Gastrocnemius medialis (tissue), 4 donors: Measurements from ENCODE around the gene STAP2. TPM values are rescaled to one million over a fixed set of nuclear protein-coding genes. Genes with fewer than 3 reads are reported as not detected.

Experiments used
- ATAC-seq, 2 donors: fragments of 150-250 bp; one replicate each; pipeline ENCODE4 v1.9.1; 2016
- DNase-seq, 2 donors: peaks; one replicate each; pipeline ENCODE4 v3.0.0-alpha.2; 2019
- H3K27ac ChIP-seq, 4 donors: fragments of 200-600 bp; sonication (generic); 1 replicate in 1 of 4; 2 replicates in 3 of 4; pipeline ENCODE4 v1.5.1; 2016 to 2018; ENCODE audit warnings: mild to moderate bottlenecking in 2 of 4, moderate library complexity in 1 of 4
- H3K27me3 ChIP-seq, 3 donors: fragments of 200-600 bp; sonication (generic) in 2 of 3; 1 replicate in 1 of 3; 2 replicates in 2 of 3; pipeline versions ENCODE4 v1.5.1 to v1.6.0; 2016 to 2019; ENCODE audit warnings: mild to moderate bottlenecking in 1 of 3, moderate library complexity in 1 of 3
- H3K36me3 ChIP-seq, 2 donors: fragments of 200-600 bp; sonication (generic) in 1 of 2; one replicate each; pipeline ENCODE4 v1.5.1; 2017 to 2018
- H3K4me1 ChIP-seq, 2 donors: fragments of 200-600 bp; sonication (generic) in 1 of 2; one replicate each; pipeline ENCODE4 v1.5.1; 2016 to 2017; ENCODE audit warnings: mild to moderate bottlenecking in 2 of 2
- H3K4me3 ChIP-seq, 4 donors: fragments of 200-600 bp; sonication (generic) in 3 of 4; 1 replicate in 1 of 4; 2 replicates in 3 of 4; pipeline ENCODE4 v1.5.1; 2016 to 2019; ENCODE audit warnings: mild to moderate bottlenecking in 2 of 4
- H3K9me3 ChIP-seq, 3 donors: fragments of 200-600 bp; sonication (generic) in 2 of 3; 1 replicate in 1 of 3; 2 replicates in 2 of 3; pipeline ENCODE4 v1.5.1; 2016 to 2019
- CTCF ChIP-seq, 5 experiments: fragments of 450-650 bp in 3 of 5; fragments of 200-600 bp in 2 of 5; sonication (generic) in 2 of 5; IDR thresholded peaks in 4 of 5; conservative IDR thresholded peaks in 1 of 5; 1 replicate in 4 of 5; 2 replicates in 1 of 5; pipeline ENCODE4 v1.5.1; 2016 to 2019; ENCODE audit warnings: antibody characterized with exemption in 5 of 5, mild to moderate bottlenecking in 3 of 5, moderate library complexity in 3 of 5
- POLR2A ChIP-seq, 2 donors: fragments of 450-650 bp; IDR thresholded peaks; one replicate each; pipeline ENCODE4 v1.6.1; 2017; ENCODE audit warnings: antibody characterized with exemption in 2 of 2, mild to moderate bottlenecking in 2 of 2, moderate library complexity in 2 of 2
- in situ Hi-C, 4 donors: fragments of 200-750 bp; cut with MboI; loops; one replicate each; pipeline versions ENCODE4 v1.15.0 to v1.8.0; 2017; ENCODE audit warnings: low sequenced_read_pairs in 4 of 4
- intact Hi-C: fragments of 100-400 bp; cut with DNase I; formaldehyde crosslinking; loops from one replicate; pipeline ENCODE4 v1.15.1; 2023; ENCODE audit warnings: low total_unique reads
- total RNA-seq, 4 donors: library from RNA; depleted of rRNA; stranded (reverse); fragments of >200 nt; gene quantifications; one replicate each; pipeline versions ENCODE4 v1.1.0 to v1.2.3, GENCODE V29; 2016

Gene STAP2
- total RNA-seq, 4 donors from 2014 or later = 0.94 to 2.1 (median 1.3) TPM; not detected in 1

GRCh38 chr19:4320419-4320818 is 18.2 kb downstream of the STAP2 start:
- in situ Hi-C loops = no loop called here
- intact Hi-C loops = no loop called here
- ATAC-seq = no peak

GRCh38 chr19:4319067-4319718 is 19.4 kb downstream of the STAP2 start:
- TF ChIP-seq POLR2A (IDR thresholded peaks at IDR 0.05) (no peak), CTCF (IDR thresholded peaks at IDR 0.05 in 4 of 5, conservative IDR thresholded peaks at IDR 0.05 in 1 of 5) (no peak)
- no peaks in the 10 kb centered on the region for H3K4me1 ChIP-seq
- H3K27ac ChIP-seq = no peak overlapping the region
- ATAC-seq (no peak), DNase-seq (no peak)
- no peaks in the 10 kb centered on the region for H3K27me3 ChIP-seq
- no peaks in the 10 kb centered on the region for H3K36me3 ChIP-seq
- no peaks in the 10 kb centered on the region for H3K9me3 ChIP-seq
- intact Hi-C loops = no loop called here
- in situ Hi-C loops = no loop called here
- H3K4me3 ChIP-seq = no peak overlapping the region

More at GRCh38 chr19:4320419-4320818, 18.2 kb downstream of the STAP2 start:
- Histone ChIP-seq H3K9me3 (no peaks in the 10 kb centered on the region), H3K4me1 (no peaks in the 10 kb centered on the region), H3K4me3 (no peak overlapping the region), H3K36me3 (no peaks in the 10 kb centered on the region), H3K27me3 (no peaks in the 10 kb centered on the region), H3K27ac (no peak overlapping the region)
- DNase-seq = no peak
- TF ChIP-seq POLR2A (IDR thresholded peaks at IDR 0.05) (no peak), CTCF (IDR thresholded peaks at IDR 0.05 in 4 of 5, conservative IDR thresholded peaks at IDR 0.05 in 1 of 5) (no peak)

GRCh38 chr19:4318460-4318859 is 20.2 kb downstream of the STAP2 start:
- Histone ChIP-seq H3K4me1 (no peaks in the 10 kb centered on the region), H3K36me3 (no peaks in the 10 kb centered on the region), H3K4me3 (no peak overlapping the region), H3K27me3 (no peaks in the 10 kb centered on the region), H3K27ac (no peak overlapping the region), H3K9me3 (no peaks in the 10 kb centered on the region)
- in situ Hi-C loops = no loop called here
- TF ChIP-seq POLR2A (IDR thresholded peaks at IDR 0.05) (no peak), CTCF (IDR thresholded peaks at IDR 0.05 in 4 of 5, conservative IDR thresholded peaks at IDR 0.05 in 1 of 5) (no peak)
- intact Hi-C loops = no loop called here
- ATAC-seq = no peak
- no peak for DNase-seq

DNA sequence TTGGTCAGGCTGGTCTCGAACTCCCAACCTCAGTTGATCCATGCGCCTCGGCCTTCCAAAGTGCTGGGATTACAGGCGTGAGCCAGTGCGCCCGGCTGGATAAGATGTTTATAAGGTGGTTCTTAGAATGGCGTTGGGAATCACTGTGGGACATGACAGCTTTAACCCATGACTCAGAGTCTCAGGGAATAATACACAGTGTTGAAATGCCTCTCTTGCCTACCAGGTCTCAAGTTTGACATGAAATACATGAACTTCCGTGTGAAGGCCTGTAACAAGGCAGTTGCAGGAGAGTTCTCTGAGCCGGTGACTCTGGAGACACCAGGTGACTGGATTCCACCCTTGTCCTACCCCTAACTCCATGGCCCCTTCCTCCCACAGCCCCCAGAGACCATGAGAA is 21.7 kb downstream of the STAP2 start:
- no peaks in the 10 kb centered on the region for H3K36me3 ChIP-seq
- TF ChIP-seq CTCF (IDR thresholded peaks at IDR 0.05 in 4 of 5, conservative IDR thresholded peaks at IDR 0.05 in 1 of 5) (no peak), POLR2A (IDR thresholded peaks at IDR 0.05) (no peak)
- no peaks in the 10 kb centered on the region for H3K4me1 ChIP-seq
- DNase-seq (no peak), ATAC-seq (no peak)
- H3K27ac ChIP-seq = no peak overlapping the region
- no peak overlapping the region for H3K4me3 ChIP-seq
- in situ Hi-C loops = no loop called here
- intact Hi-C loops = no loop called here
- H3K27me3 ChIP-seq = peaks cover 0 to 5% (median 0%) of the 10 kb centered on the region in 3 donors
- no peaks in the 10 kb centered on the region for H3K9me3 ChIP-seq
